ENCODE measurements around the gene SMPD1.
A peak's percentile ranks its signal among the peaks of the same experiment; 100 is the strongest.

The SMPD1 gene

DNA sequence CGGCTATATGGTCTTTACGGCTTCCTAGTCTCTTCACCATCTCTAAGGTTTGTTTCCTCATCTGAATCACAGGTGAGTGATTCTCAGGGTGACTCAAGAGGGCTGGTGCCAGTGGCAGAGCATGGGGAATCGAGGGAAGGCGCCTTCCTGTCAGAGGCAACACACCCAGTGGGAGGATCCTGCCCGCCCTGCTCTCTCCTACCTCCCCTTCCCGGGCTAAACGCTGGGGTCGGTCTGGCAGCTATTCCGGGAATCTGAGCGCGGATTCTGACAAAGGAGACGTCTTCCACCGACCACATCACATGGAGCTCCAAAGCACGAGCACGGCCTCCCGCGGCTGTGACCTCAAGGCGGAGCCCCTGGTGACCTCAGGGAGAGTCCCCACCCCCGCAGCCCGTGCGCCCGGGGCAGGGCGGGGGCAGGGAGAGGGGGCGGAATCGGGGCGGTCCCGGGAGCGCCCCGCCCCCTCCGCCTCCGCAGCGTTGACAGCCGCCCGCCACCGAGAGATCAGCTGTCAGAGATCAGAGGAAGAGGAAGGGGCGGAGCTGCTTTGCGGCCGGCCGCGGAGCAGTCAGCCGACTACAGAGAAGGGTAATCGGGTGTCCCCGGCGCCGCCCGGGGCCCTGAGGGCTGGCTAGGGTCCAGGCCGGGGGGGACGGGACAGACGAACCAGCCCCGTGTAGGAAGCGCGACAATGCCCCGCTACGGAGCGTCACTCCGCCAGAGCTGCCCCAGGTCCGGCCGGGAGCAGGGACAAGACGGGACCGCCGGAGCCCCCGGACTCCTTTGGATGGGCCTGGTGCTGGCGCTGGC lies at the start of gene SMPD1:
Gene SMPD1, plus strand, starts transcription at position 570 of the 813 bp plus-strand sequence. Its CDS starts 125 bp downstream, at position 695.
- Histone ChIP-seq H3K36me3 (ENCODE audit: control insufficient read depth, insufficient read depth, low read length) (no peaks in the 10 kb centered on the region), H3K9ac (ENCODE audit: low read depth, low read length) (no peak within 1 kb of the TSS), H3K4me3 (ENCODE audit: low read depth, low read length) (peak within 1 kb of the TSS; percentile 67)

GRCh38 chr11:6345366-6345765 lies 44.9 kb upstream of the SMPD1 start:
- Histone ChIP-seq H3K4me1 (ENCODE audit: control insufficient read depth, insufficient read depth, low read length) (no peaks in the 10 kb centered on the region), H3K36me3 (ENCODE audit: control insufficient read depth, insufficient read depth, low read length) (no peaks in the 10 kb centered on the region), H3K9me3 (ENCODE audit: control insufficient read depth, insufficient read depth, low read length) (no peaks in the 10 kb centered on the region), H3K9ac (ENCODE audit: low read depth, low read length) (no peak overlapping the region), H3K4me3 (ENCODE audit: low read depth, low read length) (no peak overlapping the region), H3K27me3 (ENCODE audit: control insufficient read depth, insufficient read depth, low read length) (no peaks in the 10 kb centered on the region)

More for the DNA sequence above, at the start of gene SMPD1:
- Histone ChIP-seq H3K4me1 (ENCODE audit: control insufficient read depth, insufficient read depth, low read length) (peaks cover 5% of the 10 kb centered on the region), H3K9me3 (ENCODE audit: control insufficient read depth, insufficient read depth, low read length) (no peaks in the 10 kb centered on the region), H3K27me3 (ENCODE audit: control insufficient read depth, insufficient read depth, low read length) (peaks cover 6% of the 10 kb centered on the region)

DNA sequence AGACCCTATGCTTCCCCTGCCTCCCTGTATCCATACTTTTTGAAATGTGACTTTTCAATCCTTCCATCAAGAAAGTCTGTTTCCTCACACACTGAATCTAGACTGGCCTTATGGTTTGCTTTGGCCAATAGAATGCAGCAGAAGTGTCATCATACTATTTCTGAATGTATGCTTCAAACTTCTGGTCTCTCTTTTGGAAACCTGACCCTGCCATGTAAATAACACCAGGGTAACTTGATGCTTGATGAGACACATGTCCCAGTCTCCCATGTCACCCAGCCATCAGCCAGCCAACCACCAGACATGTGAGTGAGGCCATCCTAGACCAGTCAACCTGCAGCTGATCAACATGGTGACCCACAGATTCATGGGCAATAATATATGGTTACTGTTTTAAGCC lies 40.2 kb upstream of the SMPD1 start:
- no peaks in the 10 kb centered on the region for H3K9me3 ChIP-seq (ENCODE audit: control insufficient read depth, insufficient read depth, low read length)
- no peak overlapping the region for H3K4me3 ChIP-seq (ENCODE audit: low read depth, low read length)
- no peaks in the 10 kb centered on the region for H3K27me3 ChIP-seq (ENCODE audit: control insufficient read depth, insufficient read depth, low read length)
- no peak overlapping the region for H3K9ac ChIP-seq (ENCODE audit: low read depth, low read length)
- peaks cover 2% of the 10 kb centered on the region for H3K4me1 ChIP-seq (ENCODE audit: control insufficient read depth, insufficient read depth, low read length)
- H3K36me3 ChIP-seq (ENCODE audit: control insufficient read depth, insufficient read depth, low read length): no peaks in the 10 kb centered on the region

DNA sequence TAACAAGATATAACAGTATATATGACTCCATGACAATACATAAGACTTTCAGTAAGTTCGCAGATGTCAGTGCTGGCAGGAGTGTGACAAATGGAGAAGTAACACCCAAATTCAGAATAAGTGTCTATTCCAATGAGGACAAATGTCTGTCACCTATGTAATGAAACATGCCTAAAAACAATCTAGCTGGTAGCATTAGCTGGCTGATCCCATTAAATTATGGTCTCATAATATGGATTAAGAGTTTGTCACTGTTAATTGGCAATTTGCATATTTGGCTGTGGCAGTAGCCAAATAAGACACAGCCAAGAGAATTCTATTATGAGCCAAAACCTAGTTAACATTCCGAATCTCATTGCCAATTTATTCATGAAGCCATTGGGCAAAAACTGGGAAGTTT lies 39.8 kb upstream of the SMPD1 start:
- Histone ChIP-seq H3K9me3 (ENCODE audit: control insufficient read depth, insufficient read depth, low read length) (no peaks in the 10 kb centered on the region), H3K27me3 (ENCODE audit: control insufficient read depth, insufficient read depth, low read length) (no peaks in the 10 kb centered on the region), H3K9ac (ENCODE audit: low read depth, low read length) (no peak overlapping the region), H3K4me1 (ENCODE audit: control insufficient read depth, insufficient read depth, low read length) (peaks cover 2% of the 10 kb centered on the region), H3K4me3 (ENCODE audit: low read depth, low read length) (no peak overlapping the region), H3K36me3 (ENCODE audit: control insufficient read depth, insufficient read depth, low read length) (no peaks in the 10 kb centered on the region)

DNA sequence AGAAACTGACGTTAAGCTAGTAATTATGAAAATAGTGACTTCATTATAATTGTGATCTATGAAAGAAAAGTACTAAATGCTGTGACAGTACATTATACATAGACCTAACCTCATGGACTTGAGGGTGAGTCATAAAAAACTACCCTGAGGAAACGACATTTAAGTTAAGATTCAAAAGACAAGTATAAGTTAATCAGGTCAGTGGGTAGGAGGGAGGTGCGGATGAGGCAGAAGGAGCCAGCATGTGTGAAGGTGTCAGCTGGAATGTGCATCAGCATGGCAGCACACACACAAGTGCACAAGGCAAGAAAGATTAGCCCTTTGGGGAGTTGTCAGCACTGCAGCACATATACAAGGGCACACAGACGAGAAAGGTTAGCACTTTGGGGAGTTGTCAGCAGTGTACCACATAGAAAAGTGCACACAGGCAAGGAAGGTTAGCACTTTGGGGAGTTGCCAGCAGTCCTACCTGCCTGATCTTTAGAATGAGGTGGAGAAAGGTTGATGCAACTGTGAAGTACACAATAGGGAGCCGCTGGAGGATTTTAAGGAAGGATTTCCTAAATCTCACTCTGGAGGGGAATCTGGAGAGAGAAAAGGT lies 38.4 kb upstream of the SMPD1 start:
- peaks cover 2% of the 10 kb centered on the region for H3K4me1 ChIP-seq (ENCODE audit: control insufficient read depth, insufficient read depth, low read length)
- no peaks in the 10 kb centered on the region for H3K36me3 ChIP-seq (ENCODE audit: control insufficient read depth, insufficient read depth, low read length)
- no peaks in the 10 kb centered on the region for H3K9me3 ChIP-seq (ENCODE audit: control insufficient read depth, insufficient read depth, low read length)
- H3K27me3 ChIP-seq (ENCODE audit: control insufficient read depth, insufficient read depth, low read length): no peaks in the 10 kb centered on the region
- H3K4me3 ChIP-seq (ENCODE audit: low read depth, low read length): no peak overlapping the region
- H3K9ac ChIP-seq (ENCODE audit: low read depth, low read length): no peak overlapping the region

GRCh38 chr11:6353367-6353987 lies 36.8 kb upstream of the SMPD1 start:
- Histone ChIP-seq H3K4me1 (ENCODE audit: control insufficient read depth, insufficient read depth, low read length) (peaks cover 2% of the 10 kb centered on the region), H3K4me3 (ENCODE audit: low read depth, low read length) (no peak overlapping the region), H3K9me3 (ENCODE audit: control insufficient read depth, insufficient read depth, low read length) (no peaks in the 10 kb centered on the region), H3K9ac (ENCODE audit: low read depth, low read length) (no peak overlapping the region), H3K27me3 (ENCODE audit: control insufficient read depth, insufficient read depth, low read length) (no peaks in the 10 kb centered on the region), H3K36me3 (ENCODE audit: control insufficient read depth, insufficient read depth, low read length) (no peaks in the 10 kb centered on the region)

GRCh38 chr11:6354651-6355485 lies 35.4 kb upstream of the SMPD1 start:
- H3K27me3 ChIP-seq (ENCODE audit: control insufficient read depth, insufficient read depth, low read length): no peaks in the 10 kb centered on the region
- no peaks in the 10 kb centered on the region for H3K36me3 ChIP-seq (ENCODE audit: control insufficient read depth, insufficient read depth, low read length)
- no peaks in the 10 kb centered on the region for H3K9me3 ChIP-seq (ENCODE audit: control insufficient read depth, insufficient read depth, low read length)
- no peak overlapping the region for H3K9ac ChIP-seq (ENCODE audit: low read depth, low read length)
- no peak overlapping the region for H3K4me3 ChIP-seq (ENCODE audit: low read depth, low read length)
- peaks cover 2% of the 10 kb centered on the region for H3K4me1 ChIP-seq (ENCODE audit: control insufficient read depth, insufficient read depth, low read length)

DNA sequence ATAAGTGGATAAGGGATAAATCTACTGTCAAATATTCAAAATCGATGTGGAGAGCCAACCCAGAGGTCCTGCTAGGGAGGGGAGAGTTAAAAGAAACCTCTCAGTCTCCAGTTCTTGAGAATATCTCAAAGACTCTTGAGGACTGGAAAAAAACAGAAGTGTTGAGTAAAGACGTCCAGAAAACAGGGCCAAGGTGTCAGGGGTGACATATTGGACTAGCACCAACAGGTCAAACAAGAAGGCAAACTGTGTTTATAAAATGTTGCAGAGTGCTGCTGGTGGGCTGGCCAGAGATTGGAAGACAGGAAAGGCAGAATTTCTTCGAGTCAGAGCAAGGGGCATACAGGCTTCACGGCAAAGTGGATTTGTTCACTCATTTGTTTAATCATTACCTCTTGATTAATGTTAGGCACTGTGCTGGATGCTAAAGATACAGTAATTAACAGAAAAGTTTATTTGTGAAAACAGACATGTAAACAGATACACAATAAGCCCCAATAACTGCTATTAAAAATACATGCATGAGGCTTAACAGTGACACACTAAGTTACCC lies 33.7 kb upstream of the SMPD1 start:
- Histone ChIP-seq H3K27me3 (ENCODE audit: control insufficient read depth, insufficient read depth, low read length) (no peaks in the 10 kb centered on the region), H3K9ac (ENCODE audit: low read depth, low read length) (no peak overlapping the region), H3K36me3 (ENCODE audit: control insufficient read depth, insufficient read depth, low read length) (no peaks in the 10 kb centered on the region), H3K9me3 (ENCODE audit: control insufficient read depth, insufficient read depth, low read length) (no peaks in the 10 kb centered on the region), H3K4me3 (ENCODE audit: low read depth, low read length) (no peak overlapping the region), H3K4me1 (ENCODE audit: control insufficient read depth, insufficient read depth, low read length) (peaks cover 2% of the 10 kb centered on the region)

- Histone ChIP-seq H3K4me1 (ENCODE audit: control insufficient read depth, insufficient read depth, low read length) (peaks cover 2% of the 10 kb centered on the region), H3K9ac (ENCODE audit: low read depth, low read length) (no peak overlapping the region), H3K4me3 (ENCODE audit: low read depth, low read length) (no peak overlapping the region), H3K36me3 (ENCODE audit: control insufficient read depth, insufficient read depth, low read length) (no peaks in the 10 kb centered on the region), H3K27me3 (ENCODE audit: control insufficient read depth, insufficient read depth, low read length) (no peaks in the 10 kb centered on the region), H3K9me3 (ENCODE audit: control insufficient read depth, insufficient read depth, low read length) (no peaks in the 10 kb centered on the region)
Observed at GRCh38 chr11:6357222-6357621, 33.1 kb upstream of the SMPD1 start.

- Histone ChIP-seq H3K27me3 (ENCODE audit: control insufficient read depth, insufficient read depth, low read length) (no peaks in the 10 kb centered on the region), H3K4me1 (ENCODE audit: control insufficient read depth, insufficient read depth, low read length) (no peaks in the 10 kb centered on the region), H3K4me3 (ENCODE audit: low read depth, low read length) (no peak overlapping the region), H3K9me3 (ENCODE audit: control insufficient read depth, insufficient read depth, low read length) (no peaks in the 10 kb centered on the region), H3K36me3 (ENCODE audit: control insufficient read depth, insufficient read depth, low read length) (no peaks in the 10 kb centered on the region), H3K9ac (ENCODE audit: low read depth, low read length) (no peak overlapping the region)
Observed at GRCh38 chr11:6360183-6360582, 30.1 kb upstream of the SMPD1 start.

- Histone ChIP-seq H3K9ac (ENCODE audit: low read depth, low read length) (no peak overlapping the region), H3K27me3 (ENCODE audit: control insufficient read depth, insufficient read depth, low read length) (no peaks in the 10 kb centered on the region), H3K36me3 (ENCODE audit: control insufficient read depth, insufficient read depth, low read length) (no peaks in the 10 kb centered on the region), H3K9me3 (ENCODE audit: control insufficient read depth, insufficient read depth, low read length) (no peaks in the 10 kb centered on the region), H3K4me3 (ENCODE audit: low read depth, low read length) (no peak overlapping the region), H3K4me1 (ENCODE audit: control insufficient read depth, insufficient read depth, low read length) (no peaks in the 10 kb centered on the region)
Observed at GRCh38 chr11:6362185-6362872, 27.9 kb upstream of the SMPD1 start.

Measured in iPS-15b (cell line).